ENCODE results near the gene PLXNC1.

- TF ChIP-seq CTCF (conservative IDR thresholded peaks at IDR 0.05 in 1 of 2, IDR thresholded peaks at IDR 0.05 in 1 of 2; ENCODE audit: extremely low read depth in 1 of 2, insufficient read depth in 1 of 2, low read depth in 1 of 2, low read length in 2 of 2): no peak
- TF ChIP-seq EZH2 (IDR thresholded peaks at IDR 0.05; ENCODE audit: borderline replicate concordance, low read length): no peak
Observed at GRCh38 chr12:94116191-94116590, 32.2 kb upstream of the PLXNC1 start.

All from mammary epithelial cell (primary cell).